Lower leg skin (tissue), 3 donors: ENCODE results near the gene RBFOX2.

ENCODE experiments used
- POLR2A ChIP-seq, 2 donors: fragments of 450-650 bp; IDR thresholded peaks; one replicate each; pipeline ENCODE4 v1.6.1; 2016 to 2017; ENCODE audit warnings: antibody characterized with exemption in 2 of 2, mild to moderate bottlenecking in 1 of 2, moderate library complexity in 1 of 2
- TF ChIP-seq, protein P1 (sequence below), 3 donors: fragments of 450-650 bp; IDR thresholded peaks; one replicate each; pipeline ENCODE4 v1.5.1; 2016; ENCODE audit warnings: antibody characterized with exemption in 3 of 3, mild to moderate bottlenecking in 3 of 3, moderate library complexity in 2 of 3

DNA sequence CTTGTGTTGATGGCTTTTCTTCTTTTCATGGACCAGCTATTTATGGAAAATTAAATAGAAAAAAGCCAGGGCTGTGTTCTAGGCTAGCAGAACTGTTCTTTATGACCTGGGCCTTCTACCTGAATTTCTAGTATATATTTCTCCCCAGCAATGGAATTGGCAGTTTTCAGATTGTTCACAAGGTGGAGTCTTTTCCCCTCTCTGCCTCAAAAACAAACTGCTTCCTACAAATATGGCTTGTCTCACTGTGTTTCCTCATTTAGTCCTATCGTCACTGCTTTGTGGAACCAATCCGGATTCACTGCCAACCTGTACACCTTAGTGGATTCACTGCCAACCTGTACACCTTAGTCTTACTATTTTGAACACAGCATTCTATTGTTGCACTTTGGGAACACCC, 316.0 kb downstream of the RBFOX2 start:
- TF ChIP-seq POLR2A (IDR thresholded peaks at IDR 0.05) = no peak
- TF ChIP-seq, protein P1, sequence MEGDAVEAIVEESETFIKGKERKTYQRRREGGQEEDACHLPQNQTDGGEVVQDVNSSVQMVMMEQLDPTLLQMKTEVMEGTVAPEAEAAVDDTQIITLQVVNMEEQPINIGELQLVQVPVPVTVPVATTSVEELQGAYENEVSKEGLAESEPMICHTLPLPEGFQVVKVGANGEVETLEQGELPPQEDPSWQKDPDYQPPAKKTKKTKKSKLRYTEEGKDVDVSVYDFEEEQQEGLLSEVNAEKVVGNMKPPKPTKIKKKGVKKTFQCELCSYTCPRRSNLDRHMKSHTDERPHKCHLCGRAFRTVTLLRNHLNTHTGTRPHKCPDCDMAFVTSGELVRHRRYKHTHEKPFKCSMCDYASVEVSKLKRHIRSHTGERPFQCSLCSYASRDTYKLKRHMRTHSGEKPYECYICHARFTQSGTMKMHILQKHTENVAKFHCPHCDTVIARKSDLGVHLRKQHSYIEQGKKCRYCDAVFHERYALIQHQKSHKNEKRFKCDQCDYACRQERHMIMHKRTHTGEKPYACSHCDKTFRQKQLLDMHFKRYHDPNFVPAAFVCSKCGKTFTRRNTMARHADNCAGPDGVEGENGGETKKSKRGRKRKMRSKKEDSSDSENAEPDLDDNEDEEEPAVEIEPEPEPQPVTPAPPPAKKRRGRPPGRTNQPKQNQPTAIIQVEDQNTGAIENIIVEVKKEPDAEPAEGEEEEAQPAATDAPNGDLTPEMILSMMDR (IDR thresholded peaks at IDR 0.05) = no peak
